NAMALWA (cell line): ENCODE results near the gene RPAP2.
"Not testable (repeated sequence)": the region's sequence is repeated elsewhere in the genome, so short reads cannot be mapped to it uniquely, and the experiment has no call there.

Source experiments
- DNase-seq: peaks from one replicate; pipeline ENCODE4 v3.0.0-alpha.2; 2015; ENCODE audit warnings: low spot score

Gene RPAP2

DNA sequence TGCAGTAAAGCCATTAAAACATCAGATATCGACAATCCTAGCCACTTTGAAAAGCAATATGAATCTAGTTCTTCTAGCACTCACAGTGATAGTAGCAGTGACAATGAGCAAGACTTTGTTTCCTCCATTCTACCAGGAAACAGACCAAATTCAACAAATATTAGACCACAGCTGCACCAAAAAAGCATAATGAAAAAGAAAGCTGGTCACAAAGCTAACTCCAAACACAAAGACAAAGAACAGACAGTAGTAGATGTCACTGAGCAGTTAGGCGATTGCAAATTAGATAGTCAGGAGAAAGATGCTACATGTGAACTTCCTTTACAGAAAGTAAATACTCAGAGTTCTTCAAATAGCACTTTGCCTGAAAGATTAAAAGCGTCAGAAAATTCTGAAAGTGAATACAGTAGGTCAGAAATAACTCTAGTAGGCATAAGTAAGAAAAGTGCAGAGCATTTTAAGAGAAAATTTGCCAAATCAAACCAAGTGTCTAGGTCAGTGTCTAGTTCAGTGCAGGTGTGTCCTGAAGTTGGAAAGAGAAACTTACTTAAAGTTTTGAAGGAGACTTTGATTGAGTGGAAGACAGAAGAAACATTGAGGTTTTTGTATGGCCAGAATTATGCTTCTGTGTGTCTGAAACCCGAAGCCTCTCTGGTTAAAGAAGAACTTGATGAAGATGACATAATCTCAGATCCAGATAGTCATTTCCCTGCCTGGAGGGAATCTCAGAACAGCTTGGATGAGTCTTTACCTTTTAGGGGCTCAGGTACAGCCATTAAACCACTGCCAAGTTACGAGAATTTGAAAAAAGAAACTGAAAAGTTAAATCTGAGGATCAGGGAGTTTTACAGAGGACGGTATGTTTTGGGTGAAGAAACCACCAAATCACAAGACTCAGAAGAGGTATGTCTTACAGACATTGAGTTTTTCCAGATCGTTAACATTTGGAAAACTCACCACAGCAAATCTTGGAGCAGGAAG lies 24.9 kb downstream of the RPAP2 start:
- DNase-seq = no peak

DNA sequence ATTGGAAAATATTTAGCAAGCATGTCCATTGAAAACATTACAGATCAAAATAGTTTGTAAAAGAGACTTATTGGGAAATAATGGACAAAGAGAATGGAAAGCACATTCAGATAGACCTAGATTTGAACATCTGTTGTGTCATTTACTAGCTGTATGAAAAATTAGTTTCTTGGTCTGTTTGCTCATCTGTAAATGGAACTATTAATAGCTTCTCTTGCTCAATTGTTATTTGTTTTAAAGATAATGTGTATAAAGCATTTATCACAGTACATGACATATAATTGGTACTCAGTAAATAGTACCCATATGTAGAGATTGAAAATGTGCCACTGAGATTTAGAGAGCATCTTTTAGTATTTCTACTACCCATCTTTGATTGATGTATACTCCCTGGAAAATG lies 25.9 kb downstream of the RPAP2 start:
- no peak for DNase-seq

DNA sequence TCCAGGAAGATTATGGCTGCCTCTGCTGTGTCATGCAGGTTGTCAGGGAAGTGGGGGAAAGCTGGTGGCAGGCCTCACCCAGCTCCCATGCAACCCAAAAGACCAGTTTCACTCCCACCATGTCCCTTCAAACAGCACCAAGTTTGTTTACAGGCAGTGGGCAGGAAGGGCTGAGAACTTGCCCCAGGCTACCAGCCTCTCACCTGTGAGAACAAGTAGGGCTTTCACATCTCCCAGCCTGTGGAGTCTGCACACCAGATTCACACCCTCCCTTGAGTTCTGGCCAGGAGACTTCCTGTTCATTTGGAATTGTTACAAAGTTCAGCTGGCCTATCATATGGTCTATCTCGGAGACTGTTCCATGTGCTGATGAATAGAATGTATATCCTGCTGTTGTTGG lies 27.8 kb downstream of the RPAP2 start:
- no peak for DNase-seq

- DNase-seq = no peak
These were observed 28.9 kb downstream of the RPAP2 start for GRCh38 chr1:92327794-92328193.

GRCh38 chr1:92329347-92330129 lies 30.7 kb downstream of the RPAP2 start:
- no peak for DNase-seq

GRCh38 chr1:92333668-92334067 lies 34.8 kb downstream of the RPAP2 start:
- no peak for DNase-seq

DNA sequence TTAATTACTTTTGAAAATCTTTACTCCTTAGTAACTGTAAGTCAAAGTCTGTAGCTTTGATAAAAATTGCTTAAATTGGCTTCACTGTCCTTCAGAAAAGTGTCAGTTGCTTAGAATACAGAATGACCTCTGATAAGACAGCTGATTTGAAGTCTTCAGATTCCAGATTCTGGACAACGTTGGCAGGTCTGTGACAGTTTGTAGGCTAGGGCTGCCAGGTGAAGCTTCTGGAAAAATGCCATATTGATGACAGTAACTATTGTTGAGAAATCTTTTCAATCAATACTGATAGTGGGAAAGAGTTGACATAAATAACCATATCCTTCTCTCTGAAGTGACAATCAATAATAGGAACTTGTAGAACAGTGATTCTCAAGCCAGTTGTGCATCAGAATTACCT lies 41.3 kb downstream of the RPAP2 start:
- DNase-seq = no peak

GRCh38 chr1:92342401-92342800 lies 43.5 kb downstream of the RPAP2 start:
- DNase-seq = no peak

- no peak for DNase-seq
These were observed 44.2 kb downstream of the RPAP2 start for GRCh38 chr1:92343061-92343460.

GRCh38 chr1:92346866-92347640 lies 48.2 kb downstream of the RPAP2 start:
- no peak for DNase-seq

GRCh38 chr1:92352856-92353255 lies 54.0 kb downstream of the RPAP2 start:
- no peak for DNase-seq

DNA sequence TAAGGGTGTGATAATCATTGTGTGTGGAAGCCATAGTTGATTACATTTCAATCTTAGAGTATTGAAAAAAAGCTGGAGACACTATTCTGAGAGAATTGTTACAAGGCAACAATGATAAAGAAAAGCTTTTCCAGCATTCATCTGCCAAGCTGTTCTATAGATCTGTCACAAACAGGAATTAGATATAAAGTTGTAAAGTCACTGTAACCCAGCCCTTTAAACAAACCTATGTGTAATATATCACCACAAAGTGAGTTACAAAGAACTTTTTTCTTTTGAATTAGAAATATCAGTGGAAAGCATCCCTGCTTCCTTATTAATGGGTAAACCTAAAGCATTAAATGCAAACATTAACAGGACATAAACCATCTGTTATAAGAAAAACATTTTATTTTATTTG lies 55.4 kb downstream of the RPAP2 start:
- DNase-seq = no peak

- no peak for DNase-seq
These were observed 58.1 kb downstream of the RPAP2 start for GRCh38 chr1:92356956-92357355.

- not testable (repeated sequence) for DNase-seq
These were observed 60.5 kb downstream of the RPAP2 start for GRCh38 chr1:92359382-92359781.

- no peak for DNase-seq
These were observed 61.1 kb downstream of the RPAP2 start for GRCh38 chr1:92359986-92360385.

DNA sequence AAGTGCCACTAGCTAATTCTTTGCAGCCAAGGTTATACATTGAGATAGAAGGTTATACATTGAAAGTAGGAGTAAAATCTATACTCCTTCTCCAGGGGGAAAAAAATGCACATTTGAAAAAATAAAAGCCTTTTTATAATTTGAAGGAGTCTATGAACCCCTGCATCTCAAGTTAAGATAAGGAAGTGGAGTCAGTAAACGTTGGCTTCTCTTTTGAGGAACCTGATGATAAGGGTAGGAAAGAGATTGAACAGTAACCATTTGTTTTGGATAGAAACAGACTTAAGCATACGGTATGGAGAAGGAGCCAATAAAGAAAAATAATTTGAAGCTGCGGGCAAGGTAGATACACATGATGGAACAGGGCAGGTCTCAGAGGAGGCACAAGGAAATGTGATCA lies 64.1 kb downstream of the RPAP2 start:
- DNase-seq = no peak

DNA sequence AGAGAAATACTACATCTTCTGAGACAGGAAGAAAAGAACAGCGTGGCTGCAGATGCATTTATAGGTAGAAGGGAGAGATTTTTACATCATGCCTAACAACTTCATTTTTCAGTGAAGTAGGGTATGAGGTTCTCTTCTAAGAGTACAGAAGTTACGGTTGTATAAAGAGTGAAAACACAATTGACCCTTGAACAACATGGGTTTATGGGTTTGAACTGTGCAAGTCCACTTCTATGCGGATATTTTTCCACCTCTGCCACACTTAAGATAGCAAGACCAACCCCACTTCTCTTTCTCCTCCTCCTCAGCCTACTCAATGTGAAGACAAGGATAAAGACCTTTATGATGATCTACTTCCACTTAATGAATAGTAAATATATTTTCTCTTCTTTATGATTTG lies 64.5 kb downstream of the RPAP2 start:
- DNase-seq = no peak

DNA sequence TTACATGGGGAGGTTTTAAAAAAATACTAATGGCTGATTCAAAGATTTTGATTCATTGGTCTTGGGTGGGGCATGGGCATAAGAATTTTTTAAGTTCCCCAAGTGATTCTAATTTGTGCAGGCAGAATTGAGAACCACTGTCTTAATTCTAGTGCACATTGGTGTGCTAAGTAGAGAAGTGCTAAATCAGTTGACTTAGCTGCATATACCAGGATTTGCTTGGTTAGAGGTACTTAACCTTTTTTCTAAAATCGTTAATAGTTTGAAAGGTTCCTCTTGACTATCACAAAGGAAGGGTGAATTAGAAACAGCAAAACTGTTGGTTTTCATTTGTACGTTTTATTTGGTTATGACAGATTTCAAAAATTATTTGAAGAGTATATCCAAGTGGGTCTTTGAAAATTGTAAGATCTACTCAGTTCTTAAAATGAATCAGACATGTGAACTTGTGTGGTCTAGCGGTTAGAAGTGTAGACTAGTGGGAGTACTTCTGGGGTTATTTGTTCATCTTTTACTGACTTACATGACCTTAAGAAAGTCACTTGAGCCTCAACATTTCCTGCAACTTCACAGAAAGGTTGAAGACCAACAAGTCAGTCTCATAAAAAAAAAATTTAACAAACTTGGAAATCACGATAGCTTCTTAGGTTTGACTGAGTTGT lies 66.7 kb downstream of the RPAP2 start:
- no peak for DNase-seq

DNA sequence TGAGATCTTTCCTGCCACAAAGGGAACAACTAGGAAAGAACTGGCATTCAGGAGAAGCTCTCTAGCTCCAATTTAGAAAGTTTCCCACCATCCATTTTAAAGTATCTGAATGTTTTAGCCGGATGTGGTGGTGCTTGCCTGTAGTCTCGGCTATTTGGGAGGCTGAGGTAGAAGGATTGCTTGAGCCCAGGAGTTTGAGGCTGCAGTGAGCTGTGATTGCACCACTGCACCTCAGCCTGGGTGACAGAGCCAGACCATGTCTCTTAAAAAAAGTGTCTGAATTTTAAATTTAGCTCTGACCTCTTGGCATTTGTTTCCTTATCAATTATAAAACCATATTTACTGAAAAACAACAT lies 67.2 kb downstream of the RPAP2 start:
- DNase-seq = no peak

DNA sequence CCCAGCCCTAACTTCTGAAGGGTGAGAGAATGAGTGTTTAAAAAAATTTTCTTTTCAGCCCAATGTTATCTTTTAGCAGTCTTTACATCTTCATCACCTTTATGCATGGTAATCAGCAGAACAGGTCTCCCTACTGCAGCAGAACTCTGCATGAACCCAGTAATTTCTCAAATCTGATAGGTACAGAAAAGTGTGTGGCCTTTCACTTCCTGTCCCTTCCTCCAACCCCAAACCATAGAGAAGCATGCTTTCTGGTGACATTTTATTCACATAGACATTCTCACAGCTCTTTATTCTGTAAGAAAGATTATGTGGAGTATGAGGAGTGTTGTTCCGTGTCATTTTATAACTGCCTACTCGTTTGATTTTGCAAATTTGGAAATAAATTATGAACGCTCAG lies 68.6 kb downstream of the RPAP2 start:
- DNase-seq = no peak

- DNase-seq = no peak
These were observed 73.3 kb downstream of the RPAP2 start for GRCh38 chr1:92372164-92372563.

- no peak for DNase-seq
These were observed 75.4 kb downstream of the RPAP2 start for GRCh38 chr1:92374223-92374622.
